GM23338 (cell line): ENCODE measurements around the gene ENTHD1. TPM values are rescaled to one million over a fixed set of nuclear protein-coding genes. Genes with fewer than 3 reads are reported as not detected.

Source experiments
- ATAC-seq: fragments of 200-7000 bp; cut with Tn5 transposase; 3 replicates; pipeline ENCODE4 v1.9.1; 2020
- DNase-seq: peaks from one replicate; pipeline ENCODE4 v3.0.0-alpha.2; 2015; ENCODE audit warnings: low spot score
- H2AFZ ChIP-seq: fragments of 200-600 bp; sonication (generic); 2 replicates; pipeline ENCODE4 v1.8.0; 2016; ENCODE audit warnings: antibody characterized with exemption, mild to moderate bottlenecking, moderate library complexity
- H3F3A ChIP-seq: fragments of 200-600 bp; sonication (generic); replicated peaks from 2 replicates; pipeline ENCODE4 v1.8.0; 2017; ENCODE audit warnings: antibody characterized with exemption, mixed run types, low read depth
- H3K27ac ChIP-seq: fragments of 200-600 bp; sonication (generic); 2 replicates; pipeline ENCODE4 v1.6.1; 2016; ENCODE audit warnings: low read depth
- H3K27me3 ChIP-seq: fragments of 200-600 bp; sonication (generic); 2 replicates; pipeline ENCODE4 v1.8.0; 2016; ENCODE audit warnings: mild to moderate bottlenecking, mixed run types, moderate library complexity; ENCODE audit not compliant: insufficient read depth
- H3K36me3 ChIP-seq: fragments of 200-600 bp; sonication (generic); 2 replicates; pipeline ENCODE4 v1.8.0; 2016; ENCODE audit warnings: mild to moderate bottlenecking; ENCODE audit not compliant: insufficient read depth
- H3K4me1 ChIP-seq: fragments of 200-600 bp; sonication (generic); 2 replicates; pipeline ENCODE4 v1.8.0; 2016; ENCODE audit warnings: mild to moderate bottlenecking, moderate library complexity; ENCODE audit not compliant: insufficient read depth
- H3K4me2 ChIP-seq: fragments of 200-600 bp; sonication (generic); 2 replicates; pipeline ENCODE4 v1.7.1; 2017; ENCODE audit warnings: mixed run types
- H3K4me3 ChIP-seq: fragments of 200-600 bp; sonication (generic); 2 replicates; pipeline ENCODE4 v1.6.1; 2016; ENCODE audit warnings: mixed run types
- H3K79me2 ChIP-seq: fragments of 200-600 bp; sonication (generic); replicated peaks from 2 replicates; pipeline ENCODE4 v1.8.0; 2017; ENCODE audit warnings: mild to moderate bottlenecking; ENCODE audit not compliant: insufficient read depth
- H3K9me2 ChIP-seq: fragments of 200-600 bp; sonication (generic); 2 replicates; pipeline ENCODE4 v1.8.0; 2017; ENCODE audit not compliant: insufficient read depth
- H4K20me1 ChIP-seq: fragments of 200-600 bp; sonication (generic); replicated peaks from 2 replicates; pipeline ENCODE4 v1.8.0; 2017; ENCODE audit warnings: mild to moderate bottlenecking; ENCODE audit not compliant: insufficient read depth
- H3K27ac Mint-ChIP-seq: 2 replicates; pipeline ENCODE4 v1.8.0; 2020; ENCODE audit warnings: inconsistent platforms, mild to moderate bottlenecking, moderate library complexity, mixed read lengths
- H3K27me3 Mint-ChIP-seq: 3 replicates; pipeline ENCODE4 v1.8.0; 2022; ENCODE audit warnings: low read depth, mild to moderate bottlenecking, moderate library complexity, mixed read lengths, inconsistent platforms; ENCODE audit not compliant: insufficient read depth, poor library complexity
- H3K36me3 Mint-ChIP-seq: 3 replicates; pipeline ENCODE4 v1.8.0; 2021; ENCODE audit warnings: low read depth, mild to moderate bottlenecking, inconsistent platforms, moderate library complexity, mixed read lengths
- H3K4me1 Mint-ChIP-seq: 3 replicates; pipeline ENCODE4 v1.8.0; 2020; ENCODE audit warnings: mild to moderate bottlenecking, inconsistent platforms, mixed read lengths
- H3K4me3 Mint-ChIP-seq: 3 replicates; pipeline ENCODE4 v1.8.0; 2021; ENCODE audit warnings: moderate library complexity, mild to moderate bottlenecking, inconsistent platforms, mixed read lengths
- H3K9me3 Mint-ChIP-seq: 3 replicates; pipeline ENCODE4 v1.8.0; 2020; ENCODE audit warnings: moderate library complexity, mild to moderate bottlenecking, inconsistent platforms, mixed read lengths
- CTCF ChIP-seq, 2 experiments: fragments of 200-600 bp in 1 of 2; sonication (generic) in 1 of 2; conservative IDR thresholded peaks; 2 replicates each; pipeline versions ENCODE4 v1.5.1 to v1.6.1; 2016 to 2017; ENCODE audit warnings: antibody characterized with exemption in 2 of 2, low read depth in 2 of 2, mild to moderate bottlenecking in 2 of 2, moderate library complexity in 1 of 2
- EZH2phosphoT487 ChIP-seq: fragments of 200-600 bp; sonication (generic); IDR thresholded peaks from one replicate; pipeline ENCODE4 v1.8.1; 2018; ENCODE audit warnings: antibody characterized with exemption; ENCODE audit not compliant: unreplicated experiment
- NANOG ChIP-seq: IDR thresholded peaks from 2 replicates; pipeline ENCODE4 v1.6.1; 2016; ENCODE audit warnings: antibody characterized with exemption, borderline replicate concordance
- STAT1 ChIP-seq: IDR thresholded peaks from one replicate; pipeline ENCODE4 v1.6.1; 2016; ENCODE audit warnings: antibody characterized with exemption; ENCODE audit not compliant: unreplicated experiment
- ZNF462 ChIP-seq: fragments of 250-450 bp; sonication (Bioruptor Pico); IDR thresholded peaks from 2 replicates; pipeline ENCODE4 v1.5.0; 2020; ENCODE audit warnings: mild to moderate bottlenecking, moderate library complexity
- polyA plus RNA-seq: library from polyadenylated mRNA; unstranded; fragments of >200 nt; fragmentation: Nextera tagmentation; extraction: Ambion mirVana; gene quantifications from 2 replicates; pipeline ENCODE4 v1.2.1, GENCODE V29; 2016
- total RNA-seq: library from RNA; depleted of rRNA; stranded (reverse); fragments of >200 nt; shearing (Covaris generic); gene quantifications from 2 replicates; pipeline ENCODE4 v1.2.3, GENCODE V29; 2014

Gene ENTHD1
- total and polyA plus RNA-seq, 2 experiments from 2014 or later, result not detected

- H3K9me3 Mint-ChIP-seq, result no peaks in the 10 kb centered on the region
- Histone ChIP-seq H3K9me2 (no peaks in the 10 kb centered on the region), H3K27ac (no peak overlapping the region), H2AFZ (peak overlapping the region; percentile 76), H3K4me2 (no peak overlapping the region), H3K4me1 (peaks cover 4% of the 10 kb centered on the region), H3K36me3 (no peaks in the 10 kb centered on the region), H3K27me3 (no peaks in the 10 kb centered on the region), H3K79me2 (no peaks in the 10 kb centered on the region), H3F3A (no peaks in the 10 kb centered on the region), H3K4me3 (no peak overlapping the region), H4K20me1 (no peaks in the 10 kb centered on the region)
- no peak overlapping the region for H3K4me3 Mint-ChIP-seq
- no peaks in the 10 kb centered on the region for H3K36me3 Mint-ChIP-seq
- peaks cover 4% of the 10 kb centered on the region for H3K27me3 Mint-ChIP-seq
- H3K4me1 Mint-ChIP-seq, result peaks cover 9% of the 10 kb centered on the region
- no peak for DNase-seq
- H3K27ac Mint-ChIP-seq, result no peak overlapping the region
- no peak for ATAC-seq
- TF ChIP-seq ZNF462 (CRISPR knock-in tag), result no peak
- TF ChIP-seq STAT1, result no peak
- TF ChIP-seq NANOG, result no peak
Measured at GRCh38 chr22:39732625-39733024, 160.9 kb downstream of the ENTHD1 start.

GRCh38 chr22:39731881-39732555, 161.5 kb downstream of the ENTHD1 start:
- Mint-ChIP-seq H3K4me3 (no peak overlapping the region), H3K27me3 (peaks cover 4% of the 10 kb centered on the region), H3K9me3 (no peaks in the 10 kb centered on the region), H3K27ac (no peak overlapping the region), H3K4me1 (peaks cover 9% of the 10 kb centered on the region), H3K36me3 (no peaks in the 10 kb centered on the region)
- no peaks in the 10 kb centered on the region for H4K20me1 ChIP-seq
- TF ChIP-seq CTCF (conservative IDR thresholded peaks at IDR 0.05; ENCODE audit: low read depth in 2 of 2), result peak in 1 of 2 experiments; percentile 28; a peak in 1 of 4 replicates
- TF ChIP-seq EZH2phosphoT487, result no peak
- ATAC-seq, result peak; percentile 62
- H3F3A ChIP-seq, result no peaks in the 10 kb centered on the region
- H3K79me2 ChIP-seq, result no peaks in the 10 kb centered on the region
- H3K4me1 ChIP-seq, result no peaks in the 10 kb centered on the region; the same call in 1 of the 2 replicates
- H3K4me2 ChIP-seq, result no peak overlapping the region
- peak overlapping the region; percentile 76 for H2AFZ ChIP-seq
- no peak overlapping the region for H3K27ac ChIP-seq
- H3K36me3 ChIP-seq, result no peaks in the 10 kb centered on the region
- H3K27me3 ChIP-seq, result no peaks in the 10 kb centered on the region
- peak; percentile 35 for DNase-seq
- H3K4me3 ChIP-seq, result no peak overlapping the region
- H3K9me2 ChIP-seq, result no peaks in the 10 kb centered on the region
